Islet precursor cell (in vitro differentiated cells): ENCODE results near the gene C10orf71.
A peak's percentile ranks its signal among the peaks of the same experiment; 100 is the strongest.

Source experiments
- DNase-seq: peaks from one replicate; pipeline ENCODE4 v3.0.0-alpha.2; 2018

Gene C10orf71

DNA sequence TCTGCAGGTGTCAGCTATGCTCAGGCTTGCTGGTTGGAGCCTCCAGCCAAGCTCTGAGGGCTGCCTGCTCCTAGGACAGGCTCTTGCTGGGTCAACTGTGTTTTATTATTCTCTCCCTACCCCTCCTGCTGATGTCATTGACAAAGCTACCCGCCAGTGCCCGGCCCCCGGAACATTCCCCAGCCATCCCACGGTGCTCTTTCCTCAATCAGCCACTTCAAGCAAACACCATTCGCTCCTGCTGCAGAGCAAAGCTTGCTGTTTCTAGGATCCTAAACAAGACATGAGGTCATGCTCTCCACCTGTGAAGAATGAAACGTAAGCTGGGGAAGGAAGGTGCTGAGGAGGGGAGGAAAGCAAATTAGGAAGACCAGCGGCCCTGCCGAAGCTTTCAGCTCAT lies 2.1 kb upstream of the C10orf71 start:
- DNase-seq: no peak

DNA sequence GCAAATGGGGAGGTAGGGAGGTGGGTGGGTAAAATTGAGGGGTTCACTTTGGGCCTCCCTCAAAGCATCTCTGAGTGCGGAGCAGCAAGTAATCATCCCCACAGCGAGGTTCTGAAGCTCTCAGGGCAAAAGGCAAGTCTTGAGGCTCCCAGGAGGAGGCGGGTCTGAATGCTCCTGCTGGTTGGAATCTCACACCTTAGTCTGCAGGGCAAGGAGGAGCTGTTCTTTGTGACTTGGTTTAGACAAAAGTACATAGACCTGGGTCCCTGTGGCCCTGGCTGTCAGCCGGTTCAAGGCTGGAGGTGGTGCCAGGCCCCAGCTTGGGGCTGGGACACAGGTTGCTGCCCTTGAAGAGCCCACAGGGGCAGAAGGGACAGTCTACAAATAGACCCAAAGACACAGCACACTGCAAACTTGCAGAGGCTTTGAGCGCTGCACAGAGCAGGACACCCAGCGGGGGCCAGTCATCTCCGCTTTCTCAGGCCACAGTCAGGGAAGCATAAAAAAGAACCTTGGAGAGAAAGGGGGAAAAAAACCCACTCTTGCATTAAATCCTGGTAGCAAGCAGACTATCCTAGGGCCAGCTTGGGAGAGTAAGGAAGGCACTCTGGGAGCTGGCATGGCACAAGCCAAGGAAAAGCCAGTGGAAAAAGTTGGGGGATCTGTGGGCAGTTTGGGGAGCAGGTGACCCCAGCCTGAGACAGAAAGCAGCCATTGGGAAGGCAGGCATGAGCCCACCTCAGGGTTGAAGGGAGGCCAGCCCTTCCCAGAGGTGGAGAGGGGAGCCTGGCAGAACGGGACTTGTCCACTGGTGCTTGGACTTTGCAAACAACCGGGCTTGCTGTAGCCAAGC lies 926 bp upstream of the C10orf71 start:
- no peak for DNase-seq

DNA sequence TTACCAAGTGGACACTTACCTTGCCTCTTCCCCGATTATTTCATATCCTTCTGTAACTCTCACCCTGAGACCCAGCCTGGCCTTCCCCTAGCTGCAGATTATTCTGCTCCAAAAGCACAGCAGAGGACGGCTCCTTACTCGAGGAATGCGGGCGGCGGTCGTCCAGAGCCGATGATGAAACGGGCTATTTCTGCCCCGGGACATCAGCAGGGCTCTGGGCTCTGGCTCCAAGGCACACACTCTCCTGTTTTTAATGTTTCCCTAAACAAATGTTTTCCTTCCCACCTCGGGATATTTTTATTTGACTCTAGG lies 343 bp upstream of the C10orf71 start:
- DNase-seq: peak; percentile 77

DNA sequence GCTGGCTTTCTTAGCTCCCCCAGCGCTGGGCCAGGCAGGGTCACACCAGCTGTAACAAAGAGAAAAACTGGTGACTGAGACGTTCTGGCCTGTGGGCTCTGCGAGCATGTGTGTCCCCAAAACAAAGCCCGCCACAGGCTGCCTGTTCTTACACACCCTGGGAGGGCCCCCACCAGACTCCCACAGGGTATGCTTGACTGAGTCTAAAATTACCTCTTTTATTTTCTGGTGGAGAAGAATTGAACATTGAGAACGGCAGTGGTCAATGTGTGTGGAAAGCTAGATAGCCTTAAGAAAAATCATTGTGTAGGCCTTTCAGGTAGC lies 808 bp downstream of the C10orf71 start:
- no peak for DNase-seq

DNA sequence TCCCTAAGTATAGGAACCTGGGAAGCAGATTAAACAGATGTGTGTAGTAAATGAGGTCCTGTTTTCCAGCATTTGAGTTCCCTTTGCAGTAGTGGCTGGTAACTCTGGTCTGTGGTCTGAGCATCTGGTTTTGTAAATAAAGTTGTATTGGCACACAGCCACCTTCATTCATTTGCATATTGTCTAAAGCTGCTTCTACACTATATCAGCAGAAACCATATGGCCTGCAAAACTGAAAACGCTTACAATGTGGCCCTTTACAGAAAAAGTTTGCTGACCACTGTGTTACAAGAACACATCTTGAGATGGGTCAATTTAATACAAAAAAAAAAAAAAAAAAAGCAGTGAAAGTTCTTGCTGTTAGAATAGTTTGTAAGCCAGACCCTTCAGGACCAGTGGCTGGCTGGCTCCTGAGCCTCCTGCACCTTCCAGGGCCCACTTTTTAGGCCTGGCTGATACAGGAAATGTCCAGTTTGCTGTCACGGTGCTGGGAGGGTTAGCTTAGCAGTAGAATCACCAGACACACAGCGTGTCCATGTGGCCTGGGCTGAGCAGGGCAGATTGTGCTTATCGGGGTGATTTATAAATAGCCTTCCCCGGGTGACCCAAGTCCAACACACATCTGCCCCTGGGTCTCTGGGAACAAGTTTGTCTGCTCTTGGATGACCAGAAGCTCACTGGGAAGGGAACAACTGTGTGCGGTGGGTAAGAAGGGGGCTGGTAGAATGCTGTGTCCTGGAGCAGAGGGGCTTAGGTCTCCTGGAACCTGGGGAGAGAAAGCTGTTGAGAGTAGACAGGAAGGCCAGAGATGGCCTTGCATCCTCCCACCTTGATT lies 1.4 kb downstream of the C10orf71 start:
- DNase-seq: no peak

DNA sequence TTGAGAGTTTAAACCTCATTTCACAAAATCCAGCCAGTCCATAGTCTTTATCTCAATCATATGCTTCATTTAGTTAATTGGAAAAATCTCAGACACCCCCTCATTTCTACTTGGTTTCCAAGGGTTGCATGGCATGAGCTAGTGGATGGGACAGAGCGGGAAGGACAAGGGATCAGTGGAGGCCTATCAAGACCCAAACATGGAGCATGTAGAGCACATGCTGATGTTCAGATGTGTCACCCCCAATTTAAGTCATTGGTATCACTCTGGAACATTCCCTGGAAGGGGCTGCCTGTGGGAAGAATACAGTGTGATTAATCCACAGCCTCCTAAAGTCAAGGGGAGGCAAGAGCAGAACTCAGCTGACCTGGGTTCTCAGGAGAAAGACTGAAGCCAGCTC lies 2.3 kb downstream of the C10orf71 start:
- no peak for DNase-seq

DNA sequence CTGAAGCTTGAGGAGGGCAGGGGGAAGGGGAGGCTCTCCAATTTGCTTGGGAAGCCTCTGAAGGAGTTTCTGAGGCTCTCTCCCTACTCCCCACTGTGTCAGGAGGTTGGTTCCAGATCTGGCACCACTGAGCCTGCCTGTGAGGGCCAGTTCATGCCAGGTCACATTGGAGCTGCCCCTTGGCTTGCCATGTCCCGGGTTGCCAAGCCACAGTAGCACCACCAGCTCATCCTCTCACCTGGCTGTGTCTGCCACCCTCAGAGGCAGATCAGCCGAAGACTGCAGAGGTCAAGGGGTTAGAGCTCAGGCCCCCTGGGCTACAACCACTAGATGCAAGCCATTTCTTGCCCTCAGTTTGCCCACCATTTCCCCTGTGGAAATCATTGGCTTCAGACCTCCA lies 3.1 kb downstream of the C10orf71 start:
- DNase-seq: no peak

DNA sequence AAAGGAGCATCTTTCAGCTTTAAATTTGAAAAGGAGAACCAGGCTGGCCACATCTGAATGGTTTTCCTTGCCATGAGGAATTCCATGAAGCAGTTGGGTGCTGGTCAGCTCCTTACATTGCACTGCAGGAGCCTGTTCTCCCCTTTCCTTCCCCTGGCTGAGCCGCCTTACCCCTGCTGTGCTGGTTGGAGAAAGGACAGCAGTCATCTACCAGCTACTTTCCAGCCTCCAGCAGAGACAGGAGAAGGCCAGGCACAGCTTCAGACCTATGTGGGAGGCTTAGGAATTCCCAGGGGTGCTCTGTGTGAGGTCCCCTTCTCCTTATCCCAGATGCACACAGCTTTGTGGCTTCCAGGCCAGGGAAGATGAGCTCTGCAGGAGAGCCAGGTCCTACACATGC lies 4.7 kb downstream of the C10orf71 start:
- no peak for DNase-seq

DNA sequence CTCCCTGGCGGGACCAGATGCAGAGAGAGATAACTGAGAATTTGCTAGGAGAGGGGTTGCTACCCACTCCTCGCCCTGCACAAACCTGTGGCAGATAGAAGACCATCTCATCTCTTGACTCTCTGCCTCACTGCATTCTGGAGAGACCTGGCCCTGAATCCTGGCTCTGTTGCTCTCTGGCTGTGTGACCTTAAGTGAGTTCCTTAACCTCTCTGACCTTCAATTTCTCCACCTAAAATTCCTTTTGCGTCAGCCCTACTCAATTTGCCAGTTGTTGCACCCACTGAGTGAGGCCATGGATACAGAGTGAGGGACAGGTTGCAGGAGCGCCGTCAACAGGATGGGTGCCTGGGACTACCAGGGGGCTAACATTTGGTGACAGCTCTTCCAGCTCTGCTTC lies 5.2 kb downstream of the C10orf71 start:
- DNase-seq: no peak

DNA sequence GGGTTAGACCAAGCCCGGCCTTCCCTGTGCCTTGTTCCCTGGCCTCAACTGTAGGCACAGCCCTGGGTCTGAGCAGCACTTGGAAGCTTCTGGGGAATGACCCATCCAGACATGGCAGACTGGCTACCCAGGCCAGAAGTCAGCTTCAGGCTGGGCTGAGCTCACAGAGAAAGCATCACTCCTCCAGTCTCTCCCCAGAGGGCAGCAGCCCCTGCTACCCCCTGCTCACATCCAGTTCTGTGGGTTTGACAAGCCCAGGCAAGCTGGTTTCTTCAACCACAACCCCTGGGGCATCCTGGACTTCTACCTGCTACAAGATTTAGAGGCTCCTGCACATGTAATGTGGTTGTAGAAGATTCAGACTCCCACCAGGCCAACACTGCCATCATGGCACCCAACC lies 9.0 kb downstream of the C10orf71 start:
- no peak for DNase-seq

DNA sequence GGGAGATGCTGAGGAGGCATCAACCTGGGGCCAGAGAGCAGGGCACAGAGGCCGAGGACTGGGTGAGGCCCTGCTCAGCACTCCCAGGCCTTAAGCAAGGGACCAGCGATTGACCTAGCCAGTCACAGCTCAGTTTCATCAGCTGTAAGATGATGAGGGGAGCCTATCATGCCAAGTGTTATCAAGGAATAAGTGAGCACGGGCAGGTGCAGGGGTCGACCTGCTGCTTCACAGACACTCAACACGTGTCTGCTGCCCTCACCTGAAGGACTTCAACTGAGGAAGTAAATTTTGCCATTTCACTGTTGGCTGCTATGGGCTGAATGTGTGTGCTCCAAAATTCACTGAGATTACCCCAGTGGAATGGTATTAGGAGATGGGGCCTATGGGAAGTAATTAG lies 9.9 kb downstream of the C10orf71 start:
- no peak for DNase-seq

DNA sequence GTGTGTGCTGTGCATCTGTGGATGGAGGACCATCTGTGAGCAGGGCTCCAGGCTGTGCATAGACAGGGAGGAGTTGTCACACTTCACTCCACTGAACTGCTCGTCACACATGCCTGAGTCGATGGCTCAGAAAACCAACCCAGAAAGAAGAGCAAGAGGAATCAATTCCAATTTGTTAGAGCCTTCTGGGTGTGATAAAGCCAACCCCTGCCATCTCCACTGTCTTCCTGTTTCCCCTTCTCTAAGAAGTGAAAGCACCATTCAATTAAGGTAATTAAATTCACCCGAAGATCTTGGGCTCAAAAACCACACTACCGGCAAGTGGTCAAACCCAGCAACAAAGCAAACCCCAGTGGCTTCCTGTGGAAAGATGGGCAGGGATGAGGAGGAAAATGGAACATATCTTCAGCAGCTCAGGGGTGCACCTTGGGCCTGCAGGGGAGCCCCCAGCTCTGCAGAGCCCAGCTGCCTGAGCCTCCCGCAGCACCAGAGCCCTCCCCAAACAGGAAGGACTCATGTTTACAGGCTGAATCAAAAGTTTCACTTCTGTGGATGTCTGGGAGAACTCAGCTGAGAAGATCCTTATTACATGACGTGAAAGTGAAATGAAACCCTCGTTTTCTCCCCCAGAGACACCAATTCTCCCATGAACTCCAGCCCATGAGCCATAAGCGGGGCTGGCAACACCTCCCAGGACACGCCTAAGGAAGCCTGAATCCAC lies 10.9 kb downstream of the C10orf71 start:
- DNase-seq: no peak

DNA sequence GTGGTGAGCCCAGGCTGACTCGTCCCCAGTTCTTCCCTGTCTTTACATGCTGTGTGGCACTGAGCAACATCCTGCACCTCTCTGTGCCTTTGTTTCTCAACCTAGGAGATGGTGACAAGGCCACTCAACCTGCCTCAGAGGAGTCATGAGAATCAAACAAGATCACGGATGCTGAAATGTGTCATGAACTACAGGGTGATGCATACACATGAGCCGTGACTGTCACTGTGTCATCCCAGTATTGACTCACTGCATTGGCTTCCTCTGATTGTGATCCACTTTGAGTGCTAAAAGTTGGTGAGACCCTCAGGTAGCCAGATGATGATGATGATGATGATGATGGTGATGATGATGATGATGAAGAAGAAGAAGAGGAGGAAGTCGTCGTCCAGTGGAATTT lies 11.5 kb downstream of the C10orf71 start:
- no peak for DNase-seq

DNA sequence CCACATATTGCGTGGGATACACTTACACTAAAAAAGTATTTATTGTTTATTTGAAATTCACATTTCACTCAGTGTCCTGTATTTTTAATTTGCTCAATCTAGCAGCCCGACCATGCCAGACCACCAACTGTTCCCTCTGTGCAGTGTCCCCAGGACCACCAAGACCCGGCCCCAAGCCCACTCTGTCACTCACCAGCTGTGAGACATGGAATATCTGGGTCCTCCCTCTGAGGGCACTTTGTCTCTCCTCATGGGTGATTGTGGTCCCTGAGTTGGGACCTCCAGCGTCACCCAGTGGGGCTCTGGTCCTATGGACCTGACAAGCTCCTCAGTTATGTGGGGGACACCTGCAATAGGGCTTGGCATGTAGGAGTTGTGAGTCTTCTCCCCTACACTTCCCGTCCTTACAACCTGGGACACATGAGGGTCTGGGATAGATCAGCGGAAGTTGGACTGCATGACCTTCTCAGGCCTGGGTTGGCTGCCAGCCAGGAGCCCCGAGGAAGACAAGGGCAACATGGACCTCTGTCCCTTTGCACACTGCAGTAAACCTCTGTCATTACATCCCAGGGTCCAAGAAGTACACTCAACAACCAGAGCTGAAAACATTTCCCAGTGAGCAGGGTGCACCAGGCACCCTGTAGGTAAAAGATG lies 12.1 kb downstream of the C10orf71 start:
- no peak for DNase-seq

DNA sequence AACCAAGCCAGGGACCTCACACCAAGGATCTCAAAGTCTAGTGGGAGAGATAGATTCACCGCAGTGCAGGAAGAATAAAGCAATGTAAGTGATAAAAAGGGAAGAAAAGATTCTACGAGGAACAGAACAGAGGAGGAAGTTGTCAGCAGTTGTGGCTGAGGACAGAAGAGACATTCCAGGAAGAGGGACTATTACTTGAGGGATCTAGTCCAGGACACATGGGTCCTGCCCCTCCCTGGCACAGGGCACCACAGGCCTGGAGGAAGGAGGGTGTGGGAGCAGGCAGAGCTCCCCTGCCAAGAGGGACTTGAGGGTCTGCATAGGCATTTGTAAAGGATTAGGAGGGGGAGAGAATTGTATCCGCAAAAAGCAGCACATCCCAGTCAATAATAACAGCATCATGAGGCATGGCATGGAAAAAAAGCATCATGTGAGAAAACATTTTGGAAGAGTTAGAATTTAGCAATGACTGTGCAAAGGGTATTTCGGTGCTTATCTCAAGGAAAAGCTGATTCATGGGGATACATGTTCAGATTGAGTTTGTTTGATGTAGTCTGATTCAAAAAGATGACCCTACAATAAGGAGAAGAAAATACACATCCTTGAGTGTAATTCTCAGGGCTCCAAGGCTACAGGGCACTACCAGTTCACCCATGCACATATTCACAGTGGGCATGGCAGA lies 12.7 kb downstream of the C10orf71 start:
- DNase-seq: no peak

DNA sequence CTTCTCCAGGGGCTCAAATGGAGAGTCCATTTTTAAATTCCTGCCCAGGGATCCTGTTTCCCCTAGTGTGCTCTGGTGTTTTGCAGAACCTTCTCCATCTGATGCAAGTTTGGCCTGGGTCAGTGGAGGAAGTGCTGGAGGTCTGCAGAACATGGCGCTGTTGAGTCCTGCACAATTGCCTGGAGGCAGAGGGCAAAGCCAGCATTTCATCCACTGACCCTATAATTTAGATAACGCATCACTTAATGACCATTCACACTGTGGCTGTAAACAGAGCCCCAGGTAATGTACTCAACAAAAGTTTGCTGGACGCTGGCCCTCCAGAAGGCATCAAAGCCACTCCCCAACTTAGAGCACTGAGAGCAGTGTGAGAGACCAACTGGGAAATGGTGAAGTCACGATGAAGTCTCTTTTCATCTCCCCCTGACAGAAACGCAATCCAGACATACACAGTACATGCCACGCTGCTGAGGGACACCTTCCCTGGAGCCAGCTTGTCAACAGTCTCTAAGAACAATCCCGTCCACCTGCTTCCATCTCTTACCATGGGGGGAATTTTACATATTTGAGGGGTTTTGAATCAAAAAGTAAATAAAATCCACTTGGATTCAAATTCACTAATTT lies 13.4 kb downstream of the C10orf71 start:
- DNase-seq: peak; percentile 65

DNA sequence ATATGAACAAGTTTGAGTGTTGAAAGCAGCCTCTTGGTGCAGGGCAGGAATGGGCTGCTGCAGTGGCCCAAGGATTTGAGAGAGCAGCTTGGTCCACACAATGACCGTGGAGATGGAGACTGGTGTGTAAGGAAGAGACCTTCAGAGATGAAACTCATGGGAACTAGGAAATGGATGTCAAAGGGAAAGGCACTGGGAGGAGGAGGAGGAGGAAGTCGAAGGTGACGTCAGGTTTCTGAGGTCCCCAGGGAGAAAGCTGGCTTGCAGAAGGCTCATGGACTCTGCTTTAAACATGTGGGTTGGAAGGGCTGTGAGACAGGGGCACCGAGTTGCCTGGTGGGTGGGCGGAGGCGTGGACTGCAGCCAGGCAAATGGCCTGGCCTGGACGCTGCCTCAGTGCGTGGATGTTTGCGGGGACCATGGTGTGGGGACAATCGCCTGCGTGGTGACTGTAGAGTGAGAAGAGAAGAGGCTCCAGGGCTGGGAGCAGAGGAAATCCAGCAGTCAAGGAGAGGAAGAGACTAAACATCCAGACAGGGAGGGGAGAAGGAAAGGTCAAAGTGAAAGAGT lies 14.6 kb downstream of the C10orf71 start:
- DNase-seq: no peak

DNA sequence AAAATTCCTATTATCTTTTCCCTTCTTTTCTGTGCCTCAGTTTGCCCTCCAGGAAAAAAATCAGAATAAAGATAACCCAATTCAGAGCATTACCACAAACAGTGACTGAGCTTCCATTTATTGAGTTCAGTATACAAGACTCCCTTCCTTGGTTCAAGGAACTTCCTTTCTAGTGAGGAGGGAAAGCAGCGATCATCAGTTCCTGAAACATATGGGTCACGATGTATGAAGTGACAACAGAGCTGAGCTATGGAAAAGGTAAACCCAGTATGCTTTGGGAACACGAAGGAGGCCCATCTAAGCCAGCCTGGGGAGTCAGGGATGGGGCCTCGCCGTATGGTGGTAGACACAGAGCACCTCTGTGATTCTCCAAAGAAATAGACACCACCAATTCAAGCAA lies 15.8 kb downstream of the C10orf71 start:
- DNase-seq: no peak

DNA sequence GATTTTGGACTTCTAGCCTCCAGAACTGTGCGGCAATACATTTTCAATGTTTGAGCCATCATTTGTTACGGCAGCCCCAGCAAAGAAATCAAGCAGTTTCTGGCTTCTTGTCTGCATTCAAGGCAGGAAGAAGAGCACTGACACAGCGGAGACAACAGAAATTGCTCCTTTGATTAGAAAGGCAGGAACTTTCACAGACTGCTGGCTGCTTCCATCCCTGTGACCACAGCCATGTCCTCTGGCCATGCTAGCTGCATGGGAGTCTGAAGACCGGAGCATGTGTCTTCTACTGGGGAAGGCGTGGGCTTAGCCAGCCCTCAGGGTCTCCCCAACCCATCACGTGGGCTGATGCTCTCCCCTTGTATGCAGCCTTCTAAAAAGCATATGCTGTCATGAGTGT lies 19.1 kb downstream of the C10orf71 start:
- peak; percentile 30 for DNase-seq

DNA sequence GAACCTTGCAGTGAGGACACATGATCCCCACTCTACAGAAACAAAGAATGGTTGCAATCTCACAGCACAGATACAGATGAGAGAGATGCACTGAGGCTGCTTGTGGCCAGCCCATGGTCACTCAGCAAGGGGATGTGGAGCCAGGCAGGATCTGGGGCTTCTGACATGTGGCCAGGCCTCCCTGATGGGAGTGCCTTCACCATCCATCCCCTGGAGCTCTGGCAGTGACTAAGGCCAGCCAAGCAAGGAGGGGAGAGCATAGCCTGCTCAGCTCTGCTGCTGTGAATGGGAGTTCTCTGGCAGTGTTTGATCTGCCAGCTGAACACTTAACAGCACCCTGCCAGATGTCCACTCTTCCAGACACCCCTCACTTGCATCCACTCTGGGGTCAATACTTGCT lies 19.8 kb downstream of the C10orf71 start:
- DNase-seq: no peak

DNA sequence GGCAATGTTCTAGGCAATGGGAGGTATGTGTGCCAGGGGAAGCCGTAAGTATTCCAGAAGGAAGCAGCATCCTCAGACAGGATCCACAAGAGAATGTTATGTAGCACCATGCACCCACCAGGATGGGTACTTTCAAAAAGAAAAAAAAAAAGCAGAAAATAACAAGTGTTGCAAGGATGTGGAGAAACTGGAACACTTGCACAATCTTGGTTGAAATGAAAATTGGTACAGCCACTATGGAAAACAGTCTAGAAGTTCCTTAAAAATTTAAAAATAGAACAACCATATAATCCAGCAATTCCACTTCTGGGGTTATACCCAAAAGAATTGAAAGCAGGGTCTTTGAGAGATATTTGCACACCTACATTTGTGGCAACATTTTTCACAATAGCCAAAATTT lies 20.2 kb downstream of the C10orf71 start:
- no peak for DNase-seq

DNA sequence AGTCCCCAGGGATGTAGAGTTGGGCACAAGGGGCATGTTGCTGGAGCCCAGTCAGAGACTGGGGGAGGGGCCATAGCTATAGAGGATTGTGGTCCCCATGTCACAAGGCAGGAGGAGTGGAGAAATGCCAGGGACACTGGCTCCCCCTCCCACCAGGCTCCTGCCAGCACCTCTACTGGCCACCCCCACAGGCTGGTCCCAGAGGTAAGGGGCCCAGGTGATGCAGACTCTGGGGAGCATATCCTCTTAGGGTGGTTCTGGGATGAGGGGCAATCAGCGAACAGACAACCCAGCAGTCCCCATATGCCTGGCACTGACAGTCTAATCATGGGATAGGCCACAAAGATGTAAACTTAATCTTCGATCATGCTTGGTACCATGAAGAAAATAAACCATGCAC lies 21.2 kb downstream of the C10orf71 start:
- no peak for DNase-seq
